Activated B cell treated with CpG ODN at 0.5 μM for 24 hours (primary cell): ENCODE results near the gene ZNF311. TPM values are rescaled to one million over a fixed set of nuclear protein-coding genes. Genes with fewer than 3 reads are reported as not detected.

ENCODE experiments used
- ATAC-seq: fragments of 200-7000 bp; cut with Tn5 transposase; one replicate; pipeline ENCODE4 v1.10.0; 2021; ENCODE audit warnings: low read depth, mild to moderate bottlenecking, moderate library complexity
- CTCF ChIA-PET: fragments of 350-600 bp; sonication (Branson Sonifier 250); formaldehyde crosslinking; loops from one replicate; lab custom pipeline; 2021; ENCODE audit warnings: antibody characterized with exemption; lab: Charles Lee
- POLR2A ChIA-PET: fragments of 350-600 bp; sonication (Branson Sonifier 250); formaldehyde crosslinking; loops from one replicate; lab custom pipeline; 2021; ENCODE audit warnings: antibody characterized with exemption; lab: Charles Lee
- DNase-seq: peaks from one replicate; pipeline ENCODE4 v3.0.0; 2022
- H3K27ac Mint-ChIP-seq: one replicate; pipeline ENCODE4 v1.8.0; 2020; ENCODE audit warnings: mixed read lengths
- H3K27me3 Mint-ChIP-seq: one replicate; pipeline ENCODE4 v1.8.0; 2021; ENCODE audit warnings: mixed read lengths
- H3K36me3 Mint-ChIP-seq: one replicate; pipeline ENCODE4 v1.8.0; 2021; ENCODE audit warnings: low read depth, mixed read lengths
- H3K4me1 Mint-ChIP-seq: one replicate; pipeline ENCODE4 v1.8.0; 2021; ENCODE audit warnings: mixed read lengths
- H3K4me3 Mint-ChIP-seq: one replicate; pipeline ENCODE4 v1.8.0; 2020; ENCODE audit warnings: mild to moderate bottlenecking, mixed read lengths
- H3K9me3 Mint-ChIP-seq: one replicate; pipeline ENCODE4 v1.8.0; 2020; ENCODE audit warnings: mixed read lengths
- intact Hi-C: fragments of 100-400 bp; cut with micrococcal nuclease; formaldehyde crosslinking; loops from one replicate; pipeline ENCODE4 v1.15.1; 2024
- total RNA-seq: library from RNA; stranded (reverse); gene quantifications from 2 replicates; pipeline ENCODE4 v1.2.3, GENCODE V29; 2022
- TF ChIP-seq, protein P1 (sequence below): fragments of 200-600 bp; IDR thresholded peaks from one replicate; pipeline ENCODE4 v1.8.0; 2022; ENCODE audit warnings: antibody characterized with exemption, mild to moderate bottlenecking

ZNF311 gene
- total RNA-seq, 1 donor from 2014 or later, result 0.31 TPM

DNA sequence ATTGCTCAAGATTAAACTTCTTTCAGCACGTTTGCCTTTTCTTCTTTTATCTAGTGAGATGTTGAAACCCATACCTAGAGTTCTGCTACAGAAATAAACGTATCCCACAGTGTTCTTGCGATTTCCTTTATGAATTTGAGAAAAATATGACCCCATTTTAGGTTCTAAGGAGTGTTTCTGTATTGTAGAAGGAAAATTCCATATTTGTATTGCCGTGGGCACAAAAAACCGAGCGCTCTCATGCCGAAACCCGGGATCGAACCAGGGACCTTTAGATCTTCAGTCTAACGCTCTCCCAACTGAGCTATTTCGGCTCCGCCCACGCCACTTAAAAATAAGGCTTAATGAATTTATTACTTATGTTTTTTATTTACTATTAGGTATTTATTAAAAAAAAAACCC lies 23.7 kb downstream of the ZNF311 start:
- H3K4me1 Mint-ChIP-seq, result peaks cover 53% of the 10 kb centered on the region
- H3K27me3 Mint-ChIP-seq, result peaks cover 31% of the 10 kb centered on the region
- H3K4me3 Mint-ChIP-seq, result peak overlapping the region; percentile 89

DNA sequence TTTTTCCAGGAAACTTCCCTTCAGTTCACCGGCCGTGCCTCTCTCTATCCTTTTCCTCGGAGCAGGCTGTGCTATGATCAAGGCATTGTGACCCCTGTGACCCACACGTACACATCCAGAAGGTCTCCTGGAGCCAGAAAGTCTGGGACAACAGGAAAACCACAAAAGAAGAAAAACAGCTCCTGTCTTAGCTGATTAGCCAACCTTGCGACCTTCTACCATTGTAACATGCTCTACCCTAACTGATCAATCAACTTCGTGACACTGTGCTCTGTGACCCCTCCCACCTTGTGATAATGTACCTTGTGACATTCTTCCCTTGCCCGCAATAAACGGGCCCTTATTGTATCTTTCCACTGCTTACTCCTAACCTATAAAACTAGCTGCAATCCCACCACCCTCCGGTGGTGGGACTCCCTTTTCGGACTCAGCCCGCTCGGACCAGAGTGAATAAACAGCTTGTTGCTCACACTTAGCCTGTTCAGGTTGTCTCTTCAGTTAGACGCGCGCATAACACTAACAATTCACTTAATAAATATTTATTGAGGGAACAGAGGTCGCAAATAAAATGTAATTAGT lies 24.2 kb downstream of the ZNF311 start:
- POLR2A ChIA-PET, result interaction anchor here (0.6 to 1.6 kb wide), 7 partner anchors 41 to 631 kb away, joined by 3 to 16 read pairs (median 5); partner anchors contain the start of gene TRIM27
- Mint-ChIP-seq H3K36me3 (peaks cover 8% of the 10 kb centered on the region), H3K4me1 (peaks cover 53% of the 10 kb centered on the region), H3K9me3 (peaks cover 3% of the 10 kb centered on the region), H3K4me3 (peak overlapping the region; percentile 89), H3K27ac (peak overlapping the region; percentile 97), H3K27me3 (peaks cover 27% of the 10 kb centered on the region)
- ATAC-seq (peak; percentile 64), DNase-seq (no peak)
- CTCF ChIA-PET, result interaction anchor here (1.1 to 2.3 kb wide), 2 partner anchors 57 to 143 kb away, joined by 3 to 14 read pairs; partner anchors contain the start of gene TRIM27
- intact Hi-C loops, result loop anchor here (1.0 to 2.0 kb wide), 3 partner anchors 36 to 143 kb away; no protein-coding TSS in a partner anchor
- TF ChIP-seq, protein P1, sequence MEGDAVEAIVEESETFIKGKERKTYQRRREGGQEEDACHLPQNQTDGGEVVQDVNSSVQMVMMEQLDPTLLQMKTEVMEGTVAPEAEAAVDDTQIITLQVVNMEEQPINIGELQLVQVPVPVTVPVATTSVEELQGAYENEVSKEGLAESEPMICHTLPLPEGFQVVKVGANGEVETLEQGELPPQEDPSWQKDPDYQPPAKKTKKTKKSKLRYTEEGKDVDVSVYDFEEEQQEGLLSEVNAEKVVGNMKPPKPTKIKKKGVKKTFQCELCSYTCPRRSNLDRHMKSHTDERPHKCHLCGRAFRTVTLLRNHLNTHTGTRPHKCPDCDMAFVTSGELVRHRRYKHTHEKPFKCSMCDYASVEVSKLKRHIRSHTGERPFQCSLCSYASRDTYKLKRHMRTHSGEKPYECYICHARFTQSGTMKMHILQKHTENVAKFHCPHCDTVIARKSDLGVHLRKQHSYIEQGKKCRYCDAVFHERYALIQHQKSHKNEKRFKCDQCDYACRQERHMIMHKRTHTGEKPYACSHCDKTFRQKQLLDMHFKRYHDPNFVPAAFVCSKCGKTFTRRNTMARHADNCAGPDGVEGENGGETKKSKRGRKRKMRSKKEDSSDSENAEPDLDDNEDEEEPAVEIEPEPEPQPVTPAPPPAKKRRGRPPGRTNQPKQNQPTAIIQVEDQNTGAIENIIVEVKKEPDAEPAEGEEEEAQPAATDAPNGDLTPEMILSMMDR, result no peak

More for the DNA sequence above, 23.7 kb downstream of the ZNF311 start:
- POLR2A ChIA-PET, result interaction anchor here (0.7 to 1.6 kb wide), 6 partner anchors 41 to 144 kb away, joined by 3 to 16 read pairs (median 5); partner anchors contain the start of gene TRIM27
- peak overlapping the region; percentile 97 for H3K27ac Mint-ChIP-seq
- peaks cover 8% of the 10 kb centered on the region for H3K36me3 Mint-ChIP-seq
- intact Hi-C loops, result loop anchor here (1.0 to 2.0 kb wide), 3 partner anchors 35 to 143 kb away; no protein-coding TSS in a partner anchor
- ATAC-seq, result peak; percentile 61
- TF ChIP-seq, protein P1, result no peak
- CTCF ChIA-PET, result interaction anchor here (0.7 to 2.3 kb wide), 3 partner anchors 41 to 144 kb away, joined by 3 to 14 read pairs (median 3); partner anchors contain the start of gene TRIM27
- DNase-seq, result peak; percentile 57
- peaks cover 3% of the 10 kb centered on the region for H3K9me3 Mint-ChIP-seq

DNA sequence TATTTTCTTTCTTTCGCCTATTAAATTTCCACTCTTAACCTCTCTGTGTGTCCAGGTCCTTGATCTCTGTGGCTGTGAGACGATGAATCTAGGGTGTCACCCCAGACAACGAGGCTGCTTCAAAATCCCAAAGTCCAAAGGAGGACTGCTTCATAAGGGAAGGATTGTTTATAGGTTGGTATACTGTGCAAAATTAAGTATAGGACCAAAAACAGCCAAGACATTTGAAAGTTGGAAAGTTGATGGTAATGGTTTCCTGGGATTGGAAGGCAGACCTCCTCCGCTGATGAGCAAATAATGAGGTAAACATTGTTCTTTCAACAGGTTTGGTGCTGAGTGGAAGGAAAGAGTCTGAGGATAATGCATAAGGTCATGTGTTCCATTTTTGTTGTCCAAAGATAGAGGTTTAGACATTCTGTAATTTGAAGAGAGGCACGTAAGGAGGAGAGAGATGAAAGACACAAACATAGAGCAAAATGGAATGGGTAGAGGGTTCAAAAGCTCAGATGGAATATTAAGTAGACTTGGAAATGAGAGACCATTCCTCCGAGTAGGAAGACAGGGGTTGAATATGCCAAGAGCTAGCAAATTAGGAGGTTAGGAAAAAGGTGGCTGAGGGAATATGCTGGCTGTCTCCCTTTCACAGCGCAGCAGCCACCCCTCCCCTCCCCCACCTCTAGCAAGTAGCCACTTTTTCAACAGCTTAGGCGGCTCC lies 24.8 kb downstream of the ZNF311 start:
- no peak for DNase-seq
- Mint-ChIP-seq H3K9me3 (no peaks in the 10 kb centered on the region), H3K4me3 (no peak overlapping the region), H3K36me3 (peaks cover 8% of the 10 kb centered on the region), H3K27ac (no peak overlapping the region), H3K4me1 (peaks cover 49% of the 10 kb centered on the region), H3K27me3 (peaks cover 22% of the 10 kb centered on the region)
- POLR2A ChIA-PET, result interaction anchor here (0.6 to 1.6 kb wide), 5 partner anchors 40 to 631 kb away, joined by 3 to 11 read pairs (median 4); no protein-coding TSS in a partner anchor
- TF ChIP-seq, protein P1, result no peak
- CTCF ChIA-PET, result interaction anchor here (1.1 to 2.3 kb wide), 2 partner anchors 56 to 143 kb away, joined by 3 to 14 read pairs; partner anchors contain the start of gene TRIM27
- no peak for ATAC-seq
- intact Hi-C loops, result loop anchor here (2.0 kb wide), 1 partner anchor 37 kb away; no protein-coding TSS in a partner anchor

DNA sequence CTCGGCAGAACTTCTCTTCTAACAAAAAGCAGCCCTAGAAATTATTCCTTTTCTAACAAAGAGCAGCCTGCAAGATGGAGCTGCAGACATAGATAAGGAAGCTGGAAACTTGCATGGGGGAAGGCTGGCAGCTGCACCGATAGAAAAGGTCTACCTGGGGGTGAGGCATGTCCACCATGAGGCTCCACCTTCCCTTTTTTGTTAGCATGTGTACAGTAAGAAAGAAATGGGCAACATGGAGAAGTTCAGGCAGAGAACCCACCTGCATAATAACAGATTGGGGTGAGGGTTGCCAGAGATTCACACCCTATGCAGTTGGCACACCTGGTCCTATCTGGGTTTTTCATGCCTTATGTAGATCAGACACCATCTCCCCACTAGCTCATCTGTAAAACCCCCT lies 25.4 kb downstream of the ZNF311 start:
- CTCF ChIA-PET, result interaction anchor here (2.3 kb wide), 1 partner anchor 142 kb away, joined by 14 read pairs; no protein-coding TSS in a partner anchor
- DNase-seq (no peak), ATAC-seq (no peak)
- POLR2A ChIA-PET, result interaction anchor here (0.9 kb wide), 1 partner anchor 84 kb away, joined by 3 read pairs; no protein-coding TSS in a partner anchor
- Mint-ChIP-seq H3K27me3 (peaks cover 17% of the 10 kb centered on the region), H3K4me3 (no peak overlapping the region), H3K27ac (no peak overlapping the region), H3K9me3 (no peaks in the 10 kb centered on the region), H3K4me1 (peaks cover 44% of the 10 kb centered on the region), H3K36me3 (peaks cover 8% of the 10 kb centered on the region)
- intact Hi-C loops, result loop anchor here (2.0 kb wide), 1 partner anchor 37 kb away; no protein-coding TSS in a partner anchor
- TF ChIP-seq, protein P1, result no peak
